Measurements from ENCODE around the gene ITGAD.

ITGAD gene

GRCh38 chr16:31393056-31393455 lies at the start of gene ITGAD:
Gene ITGAD (plus strand): TSS chr16:31393335. CDS start chr16:31393361, 26 bp downstream.
- no peak for ATAC-seq
- TF ChIP-seq CSDC2 (CRISPR knock-in tag; IDR thresholded peaks at IDR 0.05): no peak
- no peak for TF ChIP-seq TCF4 (CRISPR knock-in tag; IDR thresholded peaks at IDR 0.05; ENCODE audit: borderline replicate concordance)
- no peak for TF ChIP-seq POU6F1 (CRISPR knock-in tag; IDR thresholded peaks at IDR 0.05; ENCODE audit: borderline replicate concordance, low read depth)
- no peak for TF ChIP-seq CSRNP3 (CRISPR knock-in tag; IDR thresholded peaks at IDR 0.05)
- TF ChIP-seq ZFP3 (CRISPR knock-in tag; IDR thresholded peaks at IDR 0.05): no peak
- no peak for TF ChIP-seq ZC3H10 (CRISPR knock-in tag; IDR thresholded peaks at IDR 0.05)
- TF ChIP-seq ZFP30 (CRISPR knock-in tag; IDR thresholded peaks at IDR 0.05): no peak
- TF ChIP-seq, protein P1, sequence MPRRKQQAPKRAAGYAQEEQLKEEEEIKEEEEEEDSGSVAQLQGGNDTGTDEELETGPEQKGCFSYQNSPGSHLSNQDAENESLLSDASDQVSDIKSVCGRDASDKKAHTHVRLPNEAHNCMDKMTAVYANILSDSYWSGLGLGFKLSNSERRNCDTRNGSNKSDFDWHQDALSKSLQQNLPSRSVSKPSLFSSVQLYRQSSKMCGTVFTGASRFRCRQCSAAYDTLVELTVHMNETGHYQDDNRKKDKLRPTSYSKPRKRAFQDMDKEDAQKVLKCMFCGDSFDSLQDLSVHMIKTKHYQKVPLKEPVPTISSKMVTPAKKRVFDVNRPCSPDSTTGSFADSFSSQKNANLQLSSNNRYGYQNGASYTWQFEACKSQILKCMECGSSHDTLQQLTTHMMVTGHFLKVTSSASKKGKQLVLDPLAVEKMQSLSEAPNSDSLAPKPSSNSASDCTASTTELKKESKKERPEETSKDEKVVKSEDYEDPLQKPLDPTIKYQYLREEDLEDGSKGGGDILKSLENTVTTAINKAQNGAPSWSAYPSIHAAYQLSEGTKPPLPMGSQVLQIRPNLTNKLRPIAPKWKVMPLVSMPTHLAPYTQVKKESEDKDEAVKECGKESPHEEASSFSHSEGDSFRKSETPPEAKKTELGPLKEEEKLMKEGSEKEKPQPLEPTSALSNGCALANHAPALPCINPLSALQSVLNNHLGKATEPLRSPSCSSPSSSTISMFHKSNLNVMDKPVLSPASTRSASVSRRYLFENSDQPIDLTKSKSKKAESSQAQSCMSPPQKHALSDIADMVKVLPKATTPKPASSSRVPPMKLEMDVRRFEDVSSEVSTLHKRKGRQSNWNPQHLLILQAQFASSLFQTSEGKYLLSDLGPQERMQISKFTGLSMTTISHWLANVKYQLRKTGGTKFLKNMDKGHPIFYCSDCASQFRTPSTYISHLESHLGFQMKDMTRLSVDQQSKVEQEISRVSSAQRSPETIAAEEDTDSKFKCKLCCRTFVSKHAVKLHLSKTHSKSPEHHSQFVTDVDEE (CRISPR knock-in tag; IDR thresholded peaks at IDR 0.05): no peak
- TF ChIP-seq ESRRG (CRISPR knock-in tag; IDR thresholded peaks at IDR 0.05): no peak
- TF ChIP-seq ISL1 (CRISPR knock-in tag; IDR thresholded peaks at IDR 0.05): no peak
- no peak for TF ChIP-seq OSR1 (CRISPR knock-in tag; IDR thresholded peaks at IDR 0.05)
- TF ChIP-seq TOX (CRISPR knock-in tag; IDR thresholded peaks at IDR 0.05; ENCODE audit: borderline replicate concordance): no peak
- TF ChIP-seq CREB5 (CRISPR knock-in tag; IDR thresholded peaks at IDR 0.05; ENCODE audit: low read depth): no peak
- TF ChIP-seq PPARA (CRISPR knock-in tag; IDR thresholded peaks at IDR 0.05; ENCODE audit: borderline replicate concordance): no peak
- no peak for TF ChIP-seq ZNF8 (CRISPR knock-in tag; IDR thresholded peaks at IDR 0.05)

- ATAC-seq: no peak
- TF ChIP-seq TOX (CRISPR knock-in tag; IDR thresholded peaks at IDR 0.05; ENCODE audit: borderline replicate concordance) (no peak), BACH2 (CRISPR knock-in tag; IDR thresholded peaks at IDR 0.05; ENCODE audit: borderline replicate concordance) (no peak), ZFP3 (CRISPR knock-in tag; IDR thresholded peaks at IDR 0.05) (no peak), ZNF565 (CRISPR knock-in tag; conservative IDR thresholded peaks at IDR 0.05; ENCODE audit: low read depth) (no peak), PPARA (CRISPR knock-in tag; IDR thresholded peaks at IDR 0.05; ENCODE audit: borderline replicate concordance) (no peak), ZC3H10 (CRISPR knock-in tag; IDR thresholded peaks at IDR 0.05) (no peak), POU6F1 (CRISPR knock-in tag; IDR thresholded peaks at IDR 0.05; ENCODE audit: borderline replicate concordance, low read depth) (no peak), OSR1 (CRISPR knock-in tag; IDR thresholded peaks at IDR 0.05) (no peak), SNAI2 (CRISPR knock-in tag; IDR thresholded peaks at IDR 0.05) (no peak), CSDC2 (CRISPR knock-in tag; IDR thresholded peaks at IDR 0.05) (no peak), ISL1 (CRISPR knock-in tag; IDR thresholded peaks at IDR 0.05) (no peak), ZNF70 (CRISPR knock-in tag; IDR thresholded peaks at IDR 0.05) (no peak), TCF4 (CRISPR knock-in tag; IDR thresholded peaks at IDR 0.05; ENCODE audit: borderline replicate concordance) (no peak), ZFP30 (CRISPR knock-in tag; IDR thresholded peaks at IDR 0.05) (no peak)
- TF ChIP-seq, protein P1 (CRISPR knock-in tag; IDR thresholded peaks at IDR 0.05): no peak
- TF ChIP-seq, protein P2, sequence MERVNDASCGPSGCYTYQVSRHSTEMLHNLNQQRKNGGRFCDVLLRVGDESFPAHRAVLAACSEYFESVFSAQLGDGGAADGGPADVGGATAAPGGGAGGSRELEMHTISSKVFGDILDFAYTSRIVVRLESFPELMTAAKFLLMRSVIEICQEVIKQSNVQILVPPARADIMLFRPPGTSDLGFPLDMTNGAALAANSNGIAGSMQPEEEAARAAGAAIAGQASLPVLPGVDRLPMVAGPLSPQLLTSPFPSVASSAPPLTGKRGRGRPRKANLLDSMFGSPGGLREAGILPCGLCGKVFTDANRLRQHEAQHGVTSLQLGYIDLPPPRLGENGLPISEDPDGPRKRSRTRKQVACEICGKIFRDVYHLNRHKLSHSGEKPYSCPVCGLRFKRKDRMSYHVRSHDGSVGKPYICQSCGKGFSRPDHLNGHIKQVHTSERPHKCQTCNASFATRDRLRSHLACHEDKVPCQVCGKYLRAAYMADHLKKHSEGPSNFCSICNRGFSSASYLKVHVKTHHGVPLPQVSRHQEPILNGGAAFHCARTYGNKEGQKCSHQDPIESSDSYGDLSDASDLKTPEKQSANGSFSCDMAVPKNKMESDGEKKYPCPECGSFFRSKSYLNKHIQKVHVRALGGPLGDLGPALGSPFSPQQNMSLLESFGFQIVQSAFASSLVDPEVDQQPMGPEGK (CRISPR knock-in tag; IDR thresholded peaks at IDR 0.05; ENCODE audit: borderline replicate concordance): no peak
These were observed 48.4 kb upstream of the ITGAD start for GRCh38 chr16:31344712-31345111.
